GM23338 (cell line): ENCODE measurements around the gene DOCK7. TPM values are rescaled to one million over a fixed set of nuclear protein-coding genes. Genes with fewer than 3 reads are reported as not detected.

ENCODE experiments used
- ATAC-seq: fragments of 200-7000 bp; cut with Tn5 transposase; 3 replicates; pipeline ENCODE4 v1.9.1; 2020
- DNase-seq: peaks from one replicate; pipeline ENCODE4 v3.0.0-alpha.2; 2015; ENCODE audit warnings: low spot score
- H2AFZ ChIP-seq: fragments of 200-600 bp; sonication (generic); 2 replicates; pipeline ENCODE4 v1.8.0; 2016; ENCODE audit warnings: antibody characterized with exemption, mild to moderate bottlenecking, moderate library complexity
- H3F3A ChIP-seq: fragments of 200-600 bp; sonication (generic); replicated peaks from 2 replicates; pipeline ENCODE4 v1.8.0; 2017; ENCODE audit warnings: antibody characterized with exemption, mixed run types, low read depth
- H3K27ac ChIP-seq: fragments of 200-600 bp; sonication (generic); 2 replicates; pipeline ENCODE4 v1.6.1; 2016; ENCODE audit warnings: low read depth
- H3K27me3 ChIP-seq: fragments of 200-600 bp; sonication (generic); 2 replicates; pipeline ENCODE4 v1.8.0; 2016; ENCODE audit warnings: mild to moderate bottlenecking, mixed run types, moderate library complexity; ENCODE audit not compliant: insufficient read depth
- H3K36me3 ChIP-seq: fragments of 200-600 bp; sonication (generic); 2 replicates; pipeline ENCODE4 v1.8.0; 2016; ENCODE audit warnings: mild to moderate bottlenecking; ENCODE audit not compliant: insufficient read depth
- H3K4me1 ChIP-seq: fragments of 200-600 bp; sonication (generic); 2 replicates; pipeline ENCODE4 v1.8.0; 2016; ENCODE audit warnings: mild to moderate bottlenecking, moderate library complexity; ENCODE audit not compliant: insufficient read depth
- H3K4me2 ChIP-seq: fragments of 200-600 bp; sonication (generic); 2 replicates; pipeline ENCODE4 v1.7.1; 2017; ENCODE audit warnings: mixed run types
- H3K4me3 ChIP-seq: fragments of 200-600 bp; sonication (generic); 2 replicates; pipeline ENCODE4 v1.6.1; 2016; ENCODE audit warnings: mixed run types
- H3K79me2 ChIP-seq: fragments of 200-600 bp; sonication (generic); replicated peaks from 2 replicates; pipeline ENCODE4 v1.8.0; 2017; ENCODE audit warnings: mild to moderate bottlenecking; ENCODE audit not compliant: insufficient read depth
- H3K9me2 ChIP-seq: fragments of 200-600 bp; sonication (generic); 2 replicates; pipeline ENCODE4 v1.8.0; 2017; ENCODE audit not compliant: insufficient read depth
- H4K20me1 ChIP-seq: fragments of 200-600 bp; sonication (generic); replicated peaks from 2 replicates; pipeline ENCODE4 v1.8.0; 2017; ENCODE audit warnings: mild to moderate bottlenecking; ENCODE audit not compliant: insufficient read depth
- H3K27ac Mint-ChIP-seq: 2 replicates; pipeline ENCODE4 v1.8.0; 2020; ENCODE audit warnings: inconsistent platforms, mild to moderate bottlenecking, moderate library complexity, mixed read lengths
- H3K27me3 Mint-ChIP-seq: 3 replicates; pipeline ENCODE4 v1.8.0; 2022; ENCODE audit warnings: low read depth, mild to moderate bottlenecking, moderate library complexity, mixed read lengths, inconsistent platforms; ENCODE audit not compliant: insufficient read depth, poor library complexity
- H3K36me3 Mint-ChIP-seq: 3 replicates; pipeline ENCODE4 v1.8.0; 2021; ENCODE audit warnings: low read depth, mild to moderate bottlenecking, inconsistent platforms, moderate library complexity, mixed read lengths
- H3K4me1 Mint-ChIP-seq: 3 replicates; pipeline ENCODE4 v1.8.0; 2020; ENCODE audit warnings: mild to moderate bottlenecking, inconsistent platforms, mixed read lengths
- H3K4me3 Mint-ChIP-seq: 3 replicates; pipeline ENCODE4 v1.8.0; 2021; ENCODE audit warnings: moderate library complexity, mild to moderate bottlenecking, inconsistent platforms, mixed read lengths
- H3K9me3 Mint-ChIP-seq: 3 replicates; pipeline ENCODE4 v1.8.0; 2020; ENCODE audit warnings: moderate library complexity, mild to moderate bottlenecking, inconsistent platforms, mixed read lengths
- CREB1 ChIP-seq: fragments of 250-450 bp; sonication (Bioruptor Pico); IDR thresholded peaks from 2 replicates; pipeline ENCODE4 v1.5.0; 2020; ENCODE audit warnings: low read depth, mild to moderate bottlenecking, moderate library complexity
- EZH2 ChIP-seq: fragments of 200-600 bp; sonication (generic); IDR thresholded peaks from one replicate; pipeline ENCODE4 v1.8.0; 2017; ENCODE audit warnings: antibody characterized with exemption, mild to moderate bottlenecking, low read depth; ENCODE audit not compliant: unreplicated experiment
- EZH2phosphoT487 ChIP-seq: fragments of 200-600 bp; sonication (generic); IDR thresholded peaks from one replicate; pipeline ENCODE4 v1.8.1; 2018; ENCODE audit warnings: antibody characterized with exemption; ENCODE audit not compliant: unreplicated experiment
- JUNB ChIP-seq: IDR thresholded peaks from one replicate; pipeline ENCODE4 v1.6.1; 2016; ENCODE audit warnings: antibody characterized with exemption; ENCODE audit not compliant: unreplicated experiment
- NANOG ChIP-seq: IDR thresholded peaks from 2 replicates; pipeline ENCODE4 v1.6.1; 2016; ENCODE audit warnings: antibody characterized with exemption, borderline replicate concordance
- STAT1 ChIP-seq: IDR thresholded peaks from one replicate; pipeline ENCODE4 v1.6.1; 2016; ENCODE audit warnings: antibody characterized with exemption; ENCODE audit not compliant: unreplicated experiment
- ZNF114 ChIP-seq: fragments of 250-450 bp; sonication (Bioruptor Pico); IDR thresholded peaks from 2 replicates; pipeline ENCODE4 v1.5.0; 2020; ENCODE audit warnings: mild to moderate bottlenecking, moderate library complexity
- ZNF331 ChIP-seq: fragments of 250-450 bp; sonication (Bioruptor Pico); IDR thresholded peaks from 2 replicates; pipeline ENCODE4 v1.5.0; 2020; ENCODE audit warnings: low read depth, mild to moderate bottlenecking, moderate library complexity
- polyA plus RNA-seq: library from polyadenylated mRNA; unstranded; fragments of >200 nt; fragmentation: Nextera tagmentation; extraction: Ambion mirVana; gene quantifications from 2 replicates; pipeline ENCODE4 v1.2.1, GENCODE V29; 2016
- total RNA-seq: library from RNA; depleted of rRNA; stranded (reverse); fragments of >200 nt; shearing (Covaris generic); gene quantifications from 2 replicates; pipeline ENCODE4 v1.2.3, GENCODE V29; 2014
- TF ChIP-seq, protein P1 (sequence below): IDR thresholded peaks from 2 replicates; pipeline ENCODE4 v1.6.1; 2016; ENCODE audit warnings: antibody characterized with exemption
- TF ChIP-seq, protein P2 (sequence below): fragments of 250-450 bp; sonication (Bioruptor Pico); IDR thresholded peaks from 2 replicates; pipeline ENCODE4 v1.5.0; 2020; ENCODE audit warnings: mild to moderate bottlenecking, moderate library complexity
- TF ChIP-seq, protein P3 (sequence below): IDR thresholded peaks from one replicate; pipeline ENCODE4 v1.6.1; 2018; ENCODE audit warnings: antibody characterized with exemption; ENCODE audit not compliant: unreplicated experiment

DOCK7 gene
- total and polyA plus RNA-seq, 2 experiments from 2014 or later, result 20.5 to 37.3 TPM

DNA sequence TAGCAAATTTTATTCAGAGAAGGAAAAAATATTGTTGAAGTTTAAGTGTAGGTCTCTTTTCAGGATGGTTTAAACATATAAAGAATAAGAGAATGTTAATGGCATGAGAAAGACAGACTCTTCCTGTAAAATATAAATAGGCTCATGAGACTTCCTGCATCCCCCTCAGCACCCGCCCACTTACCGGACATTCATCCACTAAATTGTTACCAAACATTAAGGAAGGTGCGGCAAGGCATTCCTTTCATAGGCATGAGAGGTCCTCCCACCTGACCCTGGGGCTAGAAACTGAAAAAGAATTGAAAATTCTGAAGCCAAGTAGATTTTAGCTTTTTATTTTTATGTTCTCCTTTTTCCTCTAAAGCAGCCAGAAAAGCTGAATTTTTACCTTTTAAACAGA is 261.9 kb downstream of the DOCK7 start:
- no peaks in the 10 kb centered on the region for H3F3A ChIP-seq
- peaks cover 4% of the 10 kb centered on the region; the same call in 1 of the 3 replicates for H3K4me1 Mint-ChIP-seq
- no peaks in the 10 kb centered on the region for H3K9me3 Mint-ChIP-seq
- H3K4me3 ChIP-seq, result no peak overlapping the region
- no peak overlapping the region for H3K27ac Mint-ChIP-seq
- H3K79me2 ChIP-seq, result no peaks in the 10 kb centered on the region
- no peaks in the 10 kb centered on the region for H3K27me3 Mint-ChIP-seq
- no peaks in the 10 kb centered on the region for H3K36me3 Mint-ChIP-seq
- no peaks in the 10 kb centered on the region for H3K36me3 ChIP-seq
- no peak overlapping the region for H2AFZ ChIP-seq
- TF ChIP-seq STAT1 (no peak), ZNF331 (CRISPR knock-in tag) (no peak)
- no peak for ATAC-seq
- H3K27ac ChIP-seq, result no peak overlapping the region
- no peak overlapping the region for H3K4me3 Mint-ChIP-seq
- no peak overlapping the region for H3K4me2 ChIP-seq
- H3K9me2 ChIP-seq, result no peaks in the 10 kb centered on the region; the same call in 1 of the 2 replicates
- no peak for DNase-seq
- H4K20me1 ChIP-seq, result no peaks in the 10 kb centered on the region
- H3K4me1 ChIP-seq, result no peaks in the 10 kb centered on the region
- no peaks in the 10 kb centered on the region for H3K27me3 ChIP-seq

DNA sequence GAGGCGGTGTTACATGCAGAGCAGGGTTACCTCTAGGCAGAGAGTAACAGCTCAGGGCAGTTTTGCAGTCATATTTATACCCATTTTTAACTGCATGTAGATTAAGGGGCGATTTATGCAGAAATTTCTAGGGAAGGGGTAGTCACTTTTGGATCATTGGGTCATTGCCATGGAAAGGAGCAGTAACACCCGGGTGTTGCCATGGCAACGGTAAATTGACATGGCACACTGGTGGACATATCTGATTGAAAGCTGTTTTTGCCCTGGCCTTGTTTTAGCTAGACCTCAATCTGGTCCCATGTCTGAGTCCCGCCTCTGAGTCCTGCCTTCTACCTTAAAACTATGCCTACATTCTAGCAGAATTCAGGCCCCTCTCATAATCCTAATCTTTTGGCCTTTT is 263.1 kb downstream of the DOCK7 start:
- H3K4me1 Mint-ChIP-seq, result peaks cover 4% of the 10 kb centered on the region; the same call in 1 of the 3 replicates
- H3F3A ChIP-seq, result no peaks in the 10 kb centered on the region
- no peak overlapping the region for H3K27ac Mint-ChIP-seq
- no peaks in the 10 kb centered on the region for H3K36me3 Mint-ChIP-seq
- no peak overlapping the region for H3K4me3 Mint-ChIP-seq
- ATAC-seq, result no peak
- H2AFZ ChIP-seq, result no peak overlapping the region
- H3K4me3 ChIP-seq, result no peak overlapping the region
- no peaks in the 10 kb centered on the region; the same call in 1 of the 2 replicates for H3K9me2 ChIP-seq
- H3K9me3 Mint-ChIP-seq, result no peaks in the 10 kb centered on the region
- DNase-seq, result no peak
- no peak overlapping the region for H3K27ac ChIP-seq
- no peaks in the 10 kb centered on the region for H3K4me1 ChIP-seq
- H3K27me3 Mint-ChIP-seq, result no peaks in the 10 kb centered on the region
- no peaks in the 10 kb centered on the region for H3K36me3 ChIP-seq
- no peaks in the 10 kb centered on the region for H3K27me3 ChIP-seq
- H4K20me1 ChIP-seq, result no peaks in the 10 kb centered on the region
- H3K79me2 ChIP-seq, result no peaks in the 10 kb centered on the region
- H3K4me2 ChIP-seq, result no peak overlapping the region
- TF ChIP-seq JUNB (no peak), CREB1 (CRISPR knock-in tag) (no peak), STAT1 (no peak), EZH2phosphoT487 (no peak), EZH2 (no peak), ZNF331 (CRISPR knock-in tag) (no peak), ZNF114 (CRISPR knock-in tag) (no peak), NANOG (no peak)
- TF ChIP-seq, protein P1, sequence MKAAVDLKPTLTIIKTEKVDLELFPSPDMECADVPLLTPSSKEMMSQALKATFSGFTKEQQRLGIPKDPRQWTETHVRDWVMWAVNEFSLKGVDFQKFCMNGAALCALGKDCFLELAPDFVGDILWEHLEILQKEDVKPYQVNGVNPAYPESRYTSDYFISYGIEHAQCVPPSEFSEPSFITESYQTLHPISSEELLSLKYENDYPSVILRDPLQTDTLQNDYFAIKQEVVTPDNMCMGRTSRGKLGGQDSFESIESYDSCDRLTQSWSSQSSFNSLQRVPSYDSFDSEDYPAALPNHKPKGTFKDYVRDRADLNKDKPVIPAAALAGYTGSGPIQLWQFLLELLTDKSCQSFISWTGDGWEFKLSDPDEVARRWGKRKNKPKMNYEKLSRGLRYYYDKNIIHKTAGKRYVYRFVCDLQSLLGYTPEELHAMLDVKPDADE, result no peak
- TF ChIP-seq, protein P2, sequence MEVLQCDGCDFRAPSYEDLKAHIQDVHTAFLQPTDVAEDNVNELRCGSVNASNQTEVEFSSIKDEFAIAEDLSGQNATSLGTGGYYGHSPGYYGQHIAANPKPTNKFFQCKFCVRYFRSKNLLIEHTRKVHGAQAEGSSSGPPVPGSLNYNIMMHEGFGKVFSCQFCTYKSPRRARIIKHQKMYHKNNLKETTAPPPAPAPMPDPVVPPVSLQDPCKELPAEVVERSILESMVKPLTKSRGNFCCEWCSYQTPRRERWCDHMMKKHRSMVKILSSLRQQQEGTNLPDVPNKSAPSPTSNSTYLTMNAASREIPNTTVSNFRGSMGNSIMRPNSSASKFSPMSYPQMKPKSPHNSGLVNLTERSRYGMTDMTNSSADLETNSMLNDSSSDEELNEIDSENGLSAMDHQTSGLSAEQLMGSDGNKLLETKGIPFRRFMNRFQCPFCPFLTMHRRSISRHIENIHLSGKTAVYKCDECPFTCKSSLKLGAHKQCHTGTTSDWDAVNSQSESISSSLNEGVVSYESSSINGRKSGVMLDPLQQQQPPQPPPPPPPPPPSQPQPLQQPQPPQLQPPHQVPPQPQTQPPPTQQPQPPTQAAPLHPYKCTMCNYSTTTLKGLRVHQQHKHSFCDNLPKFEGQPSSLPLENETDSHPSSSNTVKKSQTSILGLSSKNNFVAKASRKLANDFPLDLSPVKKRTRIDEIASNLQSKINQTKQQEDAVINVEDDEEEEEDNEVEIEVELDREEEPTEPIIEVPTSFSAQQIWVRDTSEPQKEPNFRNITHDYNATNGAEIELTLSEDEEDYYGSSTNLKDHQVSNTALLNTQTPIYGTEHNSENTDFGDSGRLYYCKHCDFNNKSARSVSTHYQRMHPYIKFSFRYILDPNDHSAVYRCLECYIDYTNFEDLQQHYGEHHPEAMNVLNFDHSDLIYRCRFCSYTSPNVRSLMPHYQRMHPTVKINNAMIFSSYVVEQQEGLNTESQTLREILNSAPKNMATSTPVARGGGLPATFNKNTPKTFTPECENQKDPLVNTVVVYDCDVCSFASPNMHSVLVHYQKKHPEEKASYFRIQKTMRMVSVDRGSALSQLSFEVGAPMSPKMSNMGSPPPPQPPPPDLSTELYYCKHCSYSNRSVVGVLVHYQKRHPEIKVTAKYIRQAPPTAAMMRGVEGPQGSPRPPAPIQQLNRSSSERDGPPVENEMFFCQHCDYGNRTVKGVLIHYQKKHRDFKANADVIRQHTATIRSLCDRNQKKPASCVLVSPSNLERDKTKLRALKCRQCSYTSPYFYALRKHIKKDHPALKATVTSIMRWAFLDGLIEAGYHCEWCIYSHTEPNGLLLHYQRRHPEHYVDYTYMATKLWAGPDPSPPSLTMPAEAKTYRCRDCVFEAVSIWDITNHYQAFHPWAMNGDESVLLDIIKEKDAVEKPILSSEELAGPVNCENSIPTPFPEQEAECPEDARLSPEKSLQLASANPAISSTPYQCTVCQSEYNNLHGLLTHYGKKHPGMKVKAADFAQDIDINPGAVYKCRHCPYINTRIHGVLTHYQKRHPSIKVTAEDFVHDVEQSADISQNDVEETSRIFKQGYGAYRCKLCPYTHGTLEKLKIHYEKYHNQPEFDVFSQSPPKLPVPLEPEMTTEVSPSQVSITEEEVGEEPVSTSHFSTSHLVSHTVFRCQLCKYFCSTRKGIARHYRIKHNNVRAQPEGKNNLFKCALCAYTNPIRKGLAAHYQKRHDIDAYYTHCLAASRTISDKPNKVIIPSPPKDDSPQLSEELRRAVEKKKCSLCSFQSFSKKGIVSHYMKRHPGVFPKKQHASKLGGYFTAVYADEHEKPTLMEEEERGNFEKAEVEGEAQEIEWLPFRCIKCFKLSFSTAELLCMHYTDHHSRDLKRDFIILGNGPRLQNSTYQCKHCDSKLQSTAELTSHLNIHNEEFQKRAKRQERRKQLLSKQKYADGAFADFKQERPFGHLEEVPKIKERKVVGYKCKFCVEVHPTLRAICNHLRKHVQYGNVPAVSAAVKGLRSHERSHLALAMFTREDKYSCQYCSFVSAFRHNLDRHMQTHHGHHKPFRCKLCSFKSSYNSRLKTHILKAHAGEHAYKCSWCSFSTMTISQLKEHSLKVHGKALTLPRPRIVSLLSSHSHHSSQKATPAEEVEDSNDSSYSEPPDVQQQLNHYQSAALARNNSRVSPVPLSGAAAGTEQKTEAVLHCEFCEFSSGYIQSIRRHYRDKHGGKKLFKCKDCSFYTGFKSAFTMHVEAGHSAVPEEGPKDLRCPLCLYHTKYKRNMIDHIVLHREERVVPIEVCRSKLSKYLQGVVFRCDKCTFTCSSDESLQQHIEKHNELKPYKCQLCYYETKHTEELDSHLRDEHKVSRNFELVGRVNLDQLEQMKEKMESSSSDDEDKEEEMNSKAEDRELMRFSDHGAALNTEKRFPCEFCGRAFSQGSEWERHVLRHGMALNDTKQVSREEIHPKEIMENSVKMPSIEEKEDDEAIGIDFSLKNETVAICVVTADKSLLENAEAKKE, result no peak
- TF ChIP-seq, protein P3, sequence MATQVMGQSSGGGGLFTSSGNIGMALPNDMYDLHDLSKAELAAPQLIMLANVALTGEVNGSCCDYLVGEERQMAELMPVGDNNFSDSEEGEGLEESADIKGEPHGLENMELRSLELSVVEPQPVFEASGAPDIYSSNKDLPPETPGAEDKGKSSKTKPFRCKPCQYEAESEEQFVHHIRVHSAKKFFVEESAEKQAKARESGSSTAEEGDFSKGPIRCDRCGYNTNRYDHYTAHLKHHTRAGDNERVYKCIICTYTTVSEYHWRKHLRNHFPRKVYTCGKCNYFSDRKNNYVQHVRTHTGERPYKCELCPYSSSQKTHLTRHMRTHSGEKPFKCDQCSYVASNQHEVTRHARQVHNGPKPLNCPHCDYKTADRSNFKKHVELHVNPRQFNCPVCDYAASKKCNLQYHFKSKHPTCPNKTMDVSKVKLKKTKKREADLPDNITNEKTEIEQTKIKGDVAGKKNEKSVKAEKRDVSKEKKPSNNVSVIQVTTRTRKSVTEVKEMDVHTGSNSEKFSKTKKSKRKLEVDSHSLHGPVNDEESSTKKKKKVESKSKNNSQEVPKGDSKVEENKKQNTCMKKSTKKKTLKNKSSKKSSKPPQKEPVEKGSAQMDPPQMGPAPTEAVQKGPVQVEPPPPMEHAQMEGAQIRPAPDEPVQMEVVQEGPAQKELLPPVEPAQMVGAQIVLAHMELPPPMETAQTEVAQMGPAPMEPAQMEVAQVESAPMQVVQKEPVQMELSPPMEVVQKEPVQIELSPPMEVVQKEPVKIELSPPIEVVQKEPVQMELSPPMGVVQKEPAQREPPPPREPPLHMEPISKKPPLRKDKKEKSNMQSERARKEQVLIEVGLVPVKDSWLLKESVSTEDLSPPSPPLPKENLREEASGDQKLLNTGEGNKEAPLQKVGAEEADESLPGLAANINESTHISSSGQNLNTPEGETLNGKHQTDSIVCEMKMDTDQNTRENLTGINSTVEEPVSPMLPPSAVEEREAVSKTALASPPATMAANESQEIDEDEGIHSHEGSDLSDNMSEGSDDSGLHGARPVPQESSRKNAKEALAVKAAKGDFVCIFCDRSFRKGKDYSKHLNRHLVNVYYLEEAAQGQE, result no peak
